ENCODE measurements around the gene KIAA0232. TPM values are rescaled to one million over a fixed set of nuclear protein-coding genes. Genes with fewer than 3 reads are reported as not detected.

KIAA0232 gene, protein sequence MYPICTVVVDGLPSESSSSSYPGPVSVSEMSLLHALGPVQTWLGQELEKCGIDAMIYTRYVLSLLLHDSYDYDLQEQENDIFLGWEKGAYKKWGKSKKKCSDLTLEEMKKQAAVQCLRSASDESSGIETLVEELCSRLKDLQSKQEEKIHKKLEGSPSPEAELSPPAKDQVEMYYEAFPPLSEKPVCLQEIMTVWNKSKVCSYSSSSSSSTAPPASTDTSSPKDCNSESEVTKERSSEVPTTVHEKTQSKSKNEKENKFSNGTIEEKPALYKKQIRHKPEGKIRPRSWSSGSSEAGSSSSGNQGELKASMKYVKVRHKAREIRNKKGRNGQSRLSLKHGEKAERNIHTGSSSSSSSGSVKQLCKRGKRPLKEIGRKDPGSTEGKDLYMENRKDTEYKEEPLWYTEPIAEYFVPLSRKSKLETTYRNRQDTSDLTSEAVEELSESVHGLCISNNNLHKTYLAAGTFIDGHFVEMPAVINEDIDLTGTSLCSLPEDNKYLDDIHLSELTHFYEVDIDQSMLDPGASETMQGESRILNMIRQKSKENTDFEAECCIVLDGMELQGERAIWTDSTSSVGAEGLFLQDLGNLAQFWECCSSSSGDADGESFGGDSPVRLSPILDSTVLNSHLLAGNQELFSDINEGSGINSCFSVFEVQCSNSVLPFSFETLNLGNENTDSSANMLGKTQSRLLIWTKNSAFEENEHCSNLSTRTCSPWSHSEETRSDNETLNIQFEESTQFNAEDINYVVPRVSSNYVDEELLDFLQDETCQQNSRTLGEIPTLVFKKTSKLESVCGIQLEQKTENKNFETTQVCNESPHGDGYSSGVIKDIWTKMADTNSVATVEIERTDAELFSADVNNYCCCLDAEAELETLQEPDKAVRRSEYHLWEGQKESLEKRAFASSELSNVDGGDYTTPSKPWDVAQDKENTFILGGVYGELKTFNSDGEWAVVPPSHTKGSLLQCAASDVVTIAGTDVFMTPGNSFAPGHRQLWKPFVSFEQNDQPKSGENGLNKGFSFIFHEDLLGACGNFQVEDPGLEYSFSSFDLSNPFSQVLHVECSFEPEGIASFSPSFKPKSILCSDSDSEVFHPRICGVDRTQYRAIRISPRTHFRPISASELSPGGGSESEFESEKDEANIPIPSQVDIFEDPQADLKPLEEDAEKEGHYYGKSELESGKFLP (N-terminal part only)
- total RNA-seq, result 11.5 and 16.0 TPM in 2 replicates

DNA sequence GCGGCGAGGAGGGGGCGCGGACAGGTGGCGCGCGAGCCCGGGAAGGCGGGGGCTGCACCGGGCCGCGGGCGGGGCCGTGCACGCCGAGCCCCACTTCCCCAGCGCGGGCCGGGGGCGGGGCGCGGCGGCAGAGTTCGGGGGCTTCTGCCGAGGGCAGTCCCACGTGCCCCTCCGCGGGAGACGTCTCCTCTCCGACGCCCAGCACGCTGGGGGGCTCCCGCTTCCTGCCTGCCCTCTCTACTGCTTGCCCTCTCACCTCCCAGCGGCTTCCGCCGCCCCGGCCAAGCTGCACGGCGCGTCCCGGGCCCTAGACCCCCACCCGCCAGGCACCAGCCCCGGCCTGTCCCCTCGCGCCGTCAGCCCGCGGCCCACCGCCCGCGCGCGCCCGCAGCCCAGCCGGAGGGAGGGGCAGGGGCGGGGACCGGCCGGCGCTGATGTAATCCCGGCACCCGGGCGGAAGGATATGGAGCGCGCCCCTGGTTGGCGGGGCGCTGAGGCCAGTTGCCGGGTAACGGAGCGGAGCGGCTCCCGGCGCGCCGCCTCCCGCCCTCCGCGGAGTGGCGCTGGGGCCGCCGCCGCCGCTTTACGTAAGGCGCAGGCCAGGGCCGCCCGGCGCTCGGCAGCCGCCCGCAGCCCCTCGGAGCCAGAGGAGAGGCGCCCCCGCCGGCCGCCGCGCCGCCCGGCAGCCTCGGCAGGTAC lies at the start of gene KIAA0232:
Gene KIAA0232, plus strand, starts transcription at position 581 of the 699 bp plus-strand sequence. CDS start 41,727 bp downstream, outside the sequence.

DNA sequence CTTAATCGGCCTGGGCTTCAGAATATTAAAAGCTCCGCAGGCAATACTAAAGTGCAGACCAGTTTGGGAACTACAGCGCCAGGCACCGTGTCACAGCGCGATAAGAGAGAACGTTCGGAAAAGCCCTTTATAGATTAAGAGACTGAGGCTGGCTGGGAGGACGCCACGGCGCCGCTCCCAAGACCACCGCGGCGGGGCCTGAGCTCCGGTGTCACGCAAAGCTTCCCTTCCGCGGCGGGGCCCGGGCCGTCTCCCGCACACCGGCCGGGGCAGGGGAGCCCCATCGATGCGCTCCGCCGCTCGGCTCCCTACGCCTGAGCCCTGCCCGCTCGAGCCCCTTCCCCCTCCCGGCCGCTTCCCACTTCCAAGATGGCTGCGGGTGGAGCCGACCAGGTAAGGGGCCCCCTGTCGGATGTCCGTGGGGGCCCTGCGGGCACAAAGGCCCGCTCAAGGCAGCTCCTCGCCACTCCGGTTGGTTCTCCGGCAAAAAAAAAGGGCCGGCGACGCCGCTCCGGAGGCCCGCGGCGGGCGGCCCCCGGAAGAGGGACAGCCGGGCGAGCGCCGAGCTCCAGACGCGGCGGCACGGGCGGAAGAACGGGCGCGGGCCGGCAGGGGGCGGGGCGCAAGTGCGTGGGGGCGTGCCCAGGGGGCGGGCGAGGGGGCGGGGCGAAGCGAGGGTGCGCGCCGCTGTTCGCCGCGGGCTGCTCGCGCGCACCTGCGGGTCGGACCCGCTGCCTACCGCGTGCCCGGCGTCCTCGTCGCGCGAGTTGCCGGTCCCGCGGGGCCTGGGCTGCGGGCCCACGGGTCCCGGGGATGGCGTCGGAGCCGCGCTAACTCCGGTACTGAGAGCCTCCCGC lies 126.8 kb downstream of the KIAA0232 start, which contains the start of gene TBC1D14:
Gene TBC1D14, plus strand, starts transcription at position 714 of the 857 bp plus-strand sequence. CDS start 13,564 bp downstream, outside the sequence.

Other genes starting within 250 kb of the KIAA0232 start
- 10.0 and 17.7 TPM in 2 replicates for gene MAN2B2, start 207.5 kb upstream of the KIAA0232 start, total RNA-seq
- gene MRFAP1, start 142.0 kb upstream of the KIAA0232 start, total RNA-seq, result 247 and 284 TPM in 2 replicates
- 39.8 and 56.6 TPM in 2 replicates for gene S100P, start 88.8 kb upstream of the KIAA0232 start, total RNA-seq
- gene MRFAP1L1, start 72.9 kb upstream of the KIAA0232 start, total RNA-seq, result 51.7 and 53.5 TPM in 2 replicates
- gene BLOC1S4, start 66.6 kb upstream of the KIAA0232 start, total RNA-seq, result 25.5 and 29.6 TPM in 2 replicates
- gene TBC1D14, start 127.1 kb downstream of the KIAA0232 start, total RNA-seq, result 49.0 and 64.5 TPM in 2 replicates